Muscle of back (tissue), 11 donors: ENCODE data around the gene UBE2QL1. TPM values are rescaled to one million over a fixed set of nuclear protein-coding genes. Genes with fewer than 3 reads are reported as not detected.

Experiments
- DNase-seq, 3 donors: peaks; one replicate each; pipeline versions ENCODE4 v3.0.0 to v3.0.0-alpha.2; 2013
- polyA plus RNA-seq, 10 donors: library from polyadenylated mRNA; unstranded; fragments of 120-200 nt; gene quantifications; one replicate each; pipeline ENCODE4 v1.2.1, GENCODE V29; 2013; ENCODE audit not compliant: insufficient read length in 10 of 10

The UBE2QL1 gene
- polyA plus RNA-seq, 10 donors, result 1.3 to 3.3 (median 2.2) TPM

DNA sequence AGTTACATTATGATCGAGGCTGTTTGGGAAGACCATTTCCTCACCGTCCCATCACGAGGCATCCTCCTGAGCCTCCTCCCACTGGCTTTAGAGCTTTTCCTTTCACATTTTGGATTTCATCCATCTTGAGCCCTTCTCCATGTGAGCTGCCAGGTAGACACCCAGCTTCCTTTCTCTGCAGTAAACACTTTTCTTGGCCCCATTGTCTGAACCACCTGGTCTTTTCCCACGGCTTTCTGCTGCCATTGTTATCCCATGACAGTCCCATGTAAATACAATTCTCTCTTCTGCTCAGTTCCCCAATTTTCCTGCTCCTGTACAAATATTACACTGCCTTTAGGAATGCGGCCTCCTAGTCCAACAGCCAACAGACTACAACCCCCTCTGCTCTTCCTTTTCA lies 24.1 kb downstream of the UBE2QL1 start:
- DNase-seq, result no peak

DNA sequence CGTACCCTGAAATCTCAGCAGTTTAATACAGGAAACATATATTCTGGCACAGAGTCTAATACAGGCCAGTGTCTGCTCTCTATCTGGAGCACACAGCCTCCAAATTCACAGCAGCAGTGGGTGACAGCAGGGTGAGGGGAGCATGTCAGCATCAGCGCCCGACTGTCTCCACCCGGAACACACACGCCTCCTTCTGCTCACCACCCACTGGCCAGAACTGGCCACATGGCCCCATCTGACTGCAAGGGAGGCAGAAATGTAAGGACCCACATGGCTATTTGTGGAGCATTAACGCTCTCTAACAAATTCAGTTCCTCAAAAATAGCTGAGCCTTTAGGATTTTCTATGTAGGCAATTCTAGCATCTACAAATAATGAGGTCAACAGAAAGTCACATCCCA lies 24.6 kb downstream of the UBE2QL1 start:
- DNase-seq, result no peak

DNA sequence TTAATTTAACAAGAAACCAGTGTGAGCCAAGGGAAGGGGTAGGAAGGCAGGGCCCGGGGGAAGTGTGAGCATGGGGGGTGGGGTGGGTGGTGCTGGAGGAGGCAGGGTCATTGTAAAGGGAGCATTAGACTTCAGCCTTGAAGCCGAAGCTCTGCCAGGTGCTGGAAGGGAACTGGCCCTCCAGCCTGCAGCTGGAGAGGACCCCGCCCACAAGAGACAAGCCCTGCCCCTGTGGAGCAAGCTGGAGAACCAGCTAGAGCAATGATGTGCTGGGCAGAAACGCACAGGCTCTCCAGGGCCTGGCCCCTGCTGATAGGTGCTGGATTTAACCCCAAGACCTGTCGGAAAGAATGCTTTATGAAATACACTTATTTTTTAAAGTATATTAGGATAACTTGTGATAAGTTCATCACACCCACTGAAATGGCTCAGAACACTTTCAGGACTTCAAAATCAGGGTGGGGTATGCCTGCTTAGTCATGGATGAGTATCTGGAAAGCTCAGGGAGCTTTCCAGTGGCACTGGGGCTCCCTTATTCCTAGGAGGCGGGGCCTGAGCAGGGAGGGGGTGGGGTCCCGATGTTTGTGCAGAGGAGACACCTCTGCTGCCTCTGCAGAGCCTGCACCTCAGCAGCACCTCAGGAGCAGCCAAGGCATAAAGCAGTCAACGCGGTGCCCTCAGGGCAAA lies 27.1 kb downstream of the UBE2QL1 start:
- no peak for DNase-seq

DNA sequence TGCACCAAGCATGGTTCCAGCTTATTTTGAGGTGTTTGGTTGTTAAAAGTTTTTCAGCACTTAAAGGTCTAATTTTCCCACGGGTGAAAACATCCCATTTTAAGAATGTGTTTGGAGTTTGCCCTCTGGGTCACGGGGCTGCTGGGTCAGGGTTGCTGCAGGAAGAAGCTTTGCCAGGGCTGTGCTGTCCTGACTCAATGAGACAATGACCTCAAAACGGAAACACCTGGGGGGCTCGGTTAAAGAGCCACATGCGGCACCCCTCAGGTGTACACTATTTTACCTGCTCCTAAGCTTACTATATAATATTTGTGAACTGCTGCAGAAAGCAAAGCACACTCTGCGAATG lies 27.6 kb downstream of the UBE2QL1 start:
- DNase-seq, result no peak

DNA sequence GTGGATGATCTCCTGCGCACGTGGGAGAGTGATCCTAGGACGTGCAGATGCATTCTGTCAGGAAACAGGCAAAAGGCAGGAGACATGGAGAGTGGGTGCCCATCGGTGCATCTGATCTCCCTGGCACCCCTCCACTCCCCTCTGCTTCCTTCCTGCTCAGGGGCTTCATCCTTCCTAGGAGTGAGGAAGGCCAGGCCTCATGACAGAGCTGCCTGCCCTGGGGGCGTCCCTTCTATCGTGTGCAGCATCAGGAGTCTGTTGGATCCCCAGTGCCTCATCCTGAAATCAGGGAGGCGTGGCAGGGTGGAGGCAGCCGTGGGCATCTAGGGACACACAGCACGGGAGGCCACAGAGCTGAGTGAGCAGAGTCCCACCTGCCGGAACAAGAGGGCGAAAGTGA lies 30.1 kb downstream of the UBE2QL1 start:
- DNase-seq, result no peak

DNA sequence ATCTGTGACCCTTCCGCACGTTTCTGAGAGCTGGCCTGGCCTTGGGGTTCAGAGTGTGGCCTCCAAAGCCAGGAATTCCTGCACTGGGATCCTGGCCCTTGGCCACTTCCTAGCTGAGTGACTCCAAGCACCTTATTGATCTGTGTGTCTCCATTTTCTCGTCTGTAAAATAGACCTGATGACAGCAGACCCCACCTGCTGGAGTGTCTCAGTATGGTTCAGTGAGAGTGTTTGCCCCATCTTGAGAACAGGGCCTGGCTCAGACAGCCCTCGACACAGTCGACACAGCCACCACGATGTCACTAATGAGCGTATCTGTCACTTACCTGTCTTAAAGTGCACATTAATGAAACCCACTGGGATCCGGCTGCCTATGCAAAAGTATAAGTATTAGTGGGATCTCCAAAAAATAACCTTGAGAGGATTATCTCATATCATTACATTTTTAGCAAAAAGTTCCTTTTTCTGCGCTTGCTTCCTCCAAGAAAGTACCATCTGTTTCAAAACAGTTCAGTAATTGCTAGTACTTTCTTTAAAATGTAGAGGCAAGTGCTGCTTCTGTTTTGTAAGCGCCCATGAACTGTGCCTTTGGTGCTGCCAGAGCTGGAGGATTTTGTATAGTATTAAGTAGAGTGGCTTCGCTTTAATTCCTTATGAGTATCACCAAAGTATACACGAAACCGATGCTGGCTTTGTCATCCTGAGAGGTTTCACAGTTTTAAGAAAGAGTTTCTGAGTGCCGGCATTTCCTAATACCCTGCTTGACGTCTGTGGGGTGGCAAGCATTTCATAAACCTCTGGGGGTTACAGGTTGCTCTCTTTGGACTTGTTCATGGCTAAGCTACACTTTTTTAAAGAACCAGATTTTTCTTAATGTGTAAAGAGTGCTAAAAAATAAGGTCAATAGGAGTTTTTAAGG lies 31.7 kb downstream of the UBE2QL1 start:
- DNase-seq, result no peak

DNA sequence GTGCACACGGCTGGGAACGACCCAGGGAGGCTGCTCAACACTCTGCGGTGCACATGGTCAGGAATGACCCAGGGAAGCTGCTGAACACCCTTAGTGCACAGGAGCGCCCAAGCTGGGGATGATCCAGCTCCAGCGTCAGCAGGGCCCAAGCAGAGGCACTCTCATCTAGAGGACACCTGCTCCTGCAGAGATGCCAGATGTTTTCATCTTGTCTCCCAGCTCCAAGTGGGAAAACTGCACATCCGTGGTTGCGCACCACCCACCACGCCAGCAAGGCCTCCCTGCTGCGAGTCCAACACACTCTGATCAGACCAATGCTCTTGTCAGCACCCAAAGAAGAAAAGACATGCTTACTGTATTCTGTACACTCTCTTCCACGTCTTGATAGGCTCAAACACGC lies 34.1 kb downstream of the UBE2QL1 start:
- DNase-seq, result no peak

DNA sequence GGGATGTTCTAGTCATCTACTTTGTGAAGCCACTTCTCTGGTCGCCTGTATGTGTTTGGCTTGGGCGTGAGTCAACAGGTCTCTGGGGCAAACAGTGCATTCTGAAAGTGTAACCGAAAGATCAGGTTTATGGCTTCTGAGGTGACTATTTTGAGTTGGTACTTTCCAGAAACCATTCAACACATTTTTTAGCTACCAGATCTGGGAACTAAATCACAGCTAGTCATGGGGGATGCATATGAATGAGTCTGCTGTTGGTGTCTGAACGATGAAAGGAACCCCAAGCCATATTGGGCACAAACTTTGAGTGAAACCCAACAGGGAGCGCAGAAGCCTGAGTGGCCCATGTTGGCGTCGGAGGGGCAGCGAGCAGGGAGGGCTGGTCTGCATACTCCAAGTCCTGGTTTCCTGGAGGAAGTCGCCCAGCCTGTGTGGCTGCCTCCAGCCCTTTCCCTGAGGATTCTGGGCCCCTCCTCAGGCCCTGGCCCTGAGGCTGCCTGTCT lies 35.3 kb downstream of the UBE2QL1 start:
- no peak for DNase-seq

DNA sequence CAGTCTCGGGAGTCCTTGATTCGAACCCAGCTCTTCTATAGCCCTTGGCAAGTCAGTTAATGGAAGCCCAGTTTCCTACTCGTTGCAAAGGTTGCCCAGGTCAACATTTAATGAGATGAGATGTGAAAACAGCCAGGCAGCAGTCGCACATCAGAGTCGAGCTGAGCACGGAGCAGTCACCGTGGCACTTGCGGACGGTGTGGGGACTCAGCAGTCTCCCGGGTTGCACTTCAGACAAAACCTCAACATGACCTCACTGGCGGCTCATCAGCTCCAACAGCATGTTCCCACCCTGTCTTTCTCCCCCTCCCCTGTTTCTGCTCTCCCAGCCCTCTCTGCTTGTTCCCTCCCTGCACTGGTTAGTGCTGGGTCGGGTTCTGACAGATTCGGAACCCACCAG lies 35.8 kb downstream of the UBE2QL1 start:
- no peak for DNase-seq

DNA sequence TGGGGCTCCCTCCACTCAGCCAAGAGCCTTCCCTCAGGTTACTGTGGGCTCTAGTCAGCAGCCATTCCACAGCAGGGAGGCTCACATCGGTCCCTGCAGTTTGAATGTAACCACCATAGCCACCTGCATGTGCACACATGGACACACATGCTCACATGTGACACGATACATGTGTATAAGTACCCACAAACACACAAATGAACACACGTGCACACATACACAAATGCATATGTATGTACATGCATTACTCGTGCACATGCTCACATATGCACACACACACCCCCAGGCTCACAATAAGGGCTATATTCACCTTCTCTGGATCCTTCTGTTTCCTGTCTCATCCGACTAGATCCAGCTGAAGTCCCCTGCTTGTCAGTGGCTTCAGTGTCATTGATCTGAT lies 36.2 kb downstream of the UBE2QL1 start:
- no peak for DNase-seq

DNA sequence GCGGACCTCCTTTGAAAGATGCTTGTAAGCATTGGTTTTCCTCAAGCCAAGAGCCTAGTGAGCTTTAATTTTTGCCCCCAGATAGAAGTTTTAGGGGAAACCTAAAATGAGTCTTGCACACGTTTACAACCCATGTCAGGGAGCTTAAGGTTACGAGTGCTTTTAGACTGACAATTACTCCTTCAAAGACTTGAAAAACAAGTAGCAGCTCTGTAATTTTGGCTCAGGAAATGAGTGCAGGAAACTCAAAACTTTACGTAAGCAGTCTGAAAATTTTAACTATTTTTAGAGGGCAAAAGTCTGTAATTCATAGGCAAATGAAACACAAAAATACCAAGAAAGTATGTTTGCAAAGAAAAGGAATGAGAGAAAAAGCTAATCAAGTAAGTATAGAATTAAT lies 36.8 kb downstream of the UBE2QL1 start:
- DNase-seq, result no peak

DNA sequence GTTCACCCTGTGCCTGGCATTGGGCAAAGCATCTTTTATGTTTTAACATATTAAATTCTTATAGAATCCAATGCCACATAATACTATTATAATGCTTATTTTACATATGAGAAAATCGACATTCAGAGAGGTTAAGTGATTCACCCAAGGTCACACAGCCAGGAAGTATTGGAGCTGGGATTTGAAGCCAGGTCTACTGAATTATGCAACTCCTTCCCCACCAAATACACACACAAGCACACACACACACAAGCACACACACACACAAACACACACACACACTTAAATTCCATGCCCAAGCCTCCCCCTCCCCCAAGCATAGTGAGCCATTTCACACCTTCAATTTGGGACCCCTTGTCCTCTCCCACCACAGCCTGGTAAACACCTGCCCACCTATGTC lies 37.4 kb downstream of the UBE2QL1 start:
- DNase-seq, result no peak

DNA sequence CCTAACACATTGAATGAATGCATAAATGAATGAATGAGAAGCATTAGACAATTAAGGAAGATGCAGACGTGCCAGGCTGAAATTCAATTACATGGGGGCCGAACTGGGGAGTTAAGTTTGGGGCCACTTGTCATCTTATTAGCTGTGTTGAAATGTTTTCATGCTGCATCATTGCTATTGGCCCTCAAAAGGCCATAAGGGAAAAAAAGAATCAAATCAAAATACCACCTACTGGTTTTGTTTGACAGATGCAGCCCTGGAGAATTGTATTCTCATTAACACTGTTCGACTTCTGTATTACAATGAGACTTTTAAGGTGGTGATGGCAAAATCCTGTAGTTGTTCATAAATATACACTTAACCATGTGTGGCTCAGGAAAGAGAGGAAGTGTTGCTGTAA lies 38.4 kb downstream of the UBE2QL1 start:
- no peak for DNase-seq

DNA sequence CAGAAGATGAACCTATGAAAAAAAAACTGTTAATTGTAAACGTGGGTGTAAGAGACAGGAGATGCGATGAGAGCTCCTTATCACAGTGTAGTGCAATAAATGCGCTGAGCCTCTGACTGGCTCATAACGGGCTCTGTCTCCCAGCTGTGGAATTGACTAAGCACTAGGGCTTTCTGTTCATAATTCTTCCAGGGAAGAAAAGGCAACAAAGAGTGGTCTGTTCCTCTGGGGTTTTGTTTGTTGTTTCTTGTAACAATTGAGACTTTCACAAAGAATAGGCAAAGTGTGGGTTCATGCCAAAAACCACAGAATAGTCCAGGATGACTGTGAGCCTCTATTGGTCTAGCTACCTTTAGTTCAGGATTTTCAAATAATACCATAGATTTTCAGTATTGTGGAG lies 39.4 kb downstream of the UBE2QL1 start:
- no peak for DNase-seq

DNA sequence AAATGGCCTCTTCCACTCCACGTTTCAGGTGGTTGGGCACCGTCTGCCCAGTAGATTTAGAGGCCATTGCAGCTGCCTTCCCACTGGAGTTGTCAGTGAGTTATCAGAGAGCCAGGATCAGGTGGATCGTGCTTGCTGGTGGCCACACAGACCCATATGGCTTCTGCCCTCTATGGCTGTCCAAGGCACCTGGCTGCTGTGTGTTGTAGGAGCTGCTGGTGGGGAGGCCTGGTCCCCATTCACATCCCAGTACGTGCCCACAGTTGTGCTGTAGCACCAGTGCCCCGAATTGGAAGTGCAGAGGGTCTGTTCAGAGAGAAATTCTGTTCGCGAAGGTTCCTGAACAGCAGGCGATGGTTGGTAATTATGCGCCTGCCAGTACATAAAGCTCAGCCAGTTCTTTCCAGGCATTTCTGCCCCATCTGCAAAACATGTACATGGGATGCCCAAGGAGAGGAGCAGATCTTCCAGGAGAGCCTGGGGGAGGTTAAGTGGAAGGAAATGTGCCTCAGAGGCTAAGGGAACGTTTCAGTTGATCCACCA lies 41.1 kb downstream of the UBE2QL1 start:
- DNase-seq, result no peak

DNA sequence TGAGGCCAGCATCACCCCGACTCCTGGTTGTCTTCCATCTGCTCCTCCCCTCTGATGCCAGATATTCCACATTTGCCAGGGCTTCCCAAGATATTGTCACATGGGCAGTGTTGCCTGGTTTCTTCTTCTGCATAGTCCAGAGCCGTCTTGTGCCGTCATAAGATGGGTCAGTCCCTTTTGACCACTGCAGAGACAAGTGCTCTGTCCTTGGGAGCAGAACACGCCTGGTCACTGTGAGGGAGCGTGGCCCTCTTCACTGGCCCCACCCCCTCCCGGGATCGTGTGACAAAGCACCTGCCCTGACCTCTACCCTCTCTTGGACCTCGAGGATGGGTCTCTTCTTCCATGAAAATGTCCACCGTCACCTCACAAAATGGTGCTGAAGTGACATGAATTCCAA lies 41.6 kb downstream of the UBE2QL1 start:
- DNase-seq, result no peak

DNA sequence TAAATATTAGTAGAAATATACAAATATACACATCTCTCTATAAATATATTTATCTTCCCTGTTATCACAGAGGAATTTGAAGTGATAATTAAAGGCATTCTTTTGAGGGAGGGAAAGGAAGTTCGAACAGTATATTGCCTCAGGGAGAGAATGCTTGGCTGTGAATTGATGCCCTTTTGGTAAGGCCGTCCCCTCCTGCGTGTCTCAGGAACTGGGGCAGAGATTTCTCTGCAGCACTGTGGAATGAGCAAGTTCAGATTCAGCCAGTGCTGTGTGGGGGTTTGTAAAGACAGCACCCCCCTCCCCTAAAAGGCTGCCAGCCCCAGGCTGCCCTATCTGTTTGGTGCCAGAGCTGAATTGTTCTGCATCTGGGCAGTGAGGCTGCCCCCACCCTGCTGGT lies 42.0 kb downstream of the UBE2QL1 start:
- no peak for DNase-seq

DNA sequence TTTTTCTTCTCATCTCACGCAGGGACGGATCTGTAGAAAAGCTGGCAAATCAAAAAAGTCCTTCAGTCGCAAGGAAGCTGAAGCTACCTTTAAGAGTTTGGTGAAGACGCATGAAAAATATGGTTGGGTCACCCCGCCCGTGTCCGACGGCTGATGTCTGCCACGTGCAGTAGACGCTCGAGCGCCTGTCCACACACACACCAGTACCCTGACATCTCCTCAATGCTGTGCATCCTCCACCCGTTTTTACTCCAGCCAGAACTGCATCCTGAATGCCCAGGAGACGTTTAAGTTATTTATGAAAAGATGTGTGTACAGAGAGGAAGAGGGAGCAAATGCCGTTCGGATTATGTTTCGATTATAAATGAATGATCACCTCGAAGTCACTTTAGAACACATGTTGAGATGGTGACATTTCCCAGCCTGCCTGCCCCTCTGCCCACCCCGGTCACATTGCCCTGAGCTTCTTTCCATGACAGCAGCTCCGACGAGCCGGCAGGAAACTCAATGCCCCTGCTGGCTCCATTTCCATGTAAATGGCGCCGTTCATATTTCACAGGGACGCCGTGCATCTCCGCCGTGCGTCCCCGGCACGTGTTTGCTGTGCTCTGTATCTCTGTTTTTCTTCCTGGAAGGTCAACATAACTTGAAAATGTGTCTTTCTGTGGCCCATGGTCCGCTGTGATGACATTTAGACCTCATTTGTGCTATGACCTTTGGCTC lies 42.7 kb downstream of the UBE2QL1 start:
- no peak for DNase-seq

DNA sequence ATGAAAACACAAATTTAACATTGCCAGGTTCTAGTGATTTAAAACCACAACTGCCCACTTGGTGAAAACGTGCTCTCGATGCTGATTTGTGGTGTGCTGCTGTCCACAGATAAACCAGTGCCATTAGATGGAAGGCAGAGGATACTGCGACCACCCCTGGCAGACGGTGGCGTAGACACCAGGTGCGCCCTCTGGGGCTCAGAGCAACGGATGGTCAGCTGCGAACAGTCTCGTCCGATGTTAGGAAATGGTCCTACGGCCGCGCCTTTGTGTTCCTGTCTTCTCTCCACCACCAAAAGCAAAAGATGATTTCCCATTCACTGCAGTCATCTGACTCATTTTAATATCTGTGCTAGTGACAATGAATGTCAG lies 43.2 kb downstream of the UBE2QL1 start:
- DNase-seq, result no peak

DNA sequence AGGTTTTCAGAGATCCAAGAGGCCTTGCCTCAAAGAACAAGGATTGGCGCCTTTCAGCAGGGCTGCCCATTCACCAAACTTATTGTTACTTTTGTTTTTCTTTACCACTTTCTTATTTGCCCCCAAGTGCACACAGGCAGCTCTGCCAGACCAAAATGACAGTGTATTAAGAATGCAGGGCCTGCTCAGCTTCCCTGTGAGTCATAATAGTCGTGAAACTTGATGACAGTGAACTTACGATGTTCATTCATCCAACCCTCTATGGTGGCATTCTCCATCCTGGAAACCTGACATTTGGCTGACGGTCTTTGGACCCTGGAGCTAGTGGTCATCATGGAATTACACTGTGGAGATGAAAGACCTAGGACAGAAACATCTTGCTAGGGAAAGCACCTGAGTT lies 44.3 kb downstream of the UBE2QL1 start:
- DNase-seq, result no peak

DNA sequence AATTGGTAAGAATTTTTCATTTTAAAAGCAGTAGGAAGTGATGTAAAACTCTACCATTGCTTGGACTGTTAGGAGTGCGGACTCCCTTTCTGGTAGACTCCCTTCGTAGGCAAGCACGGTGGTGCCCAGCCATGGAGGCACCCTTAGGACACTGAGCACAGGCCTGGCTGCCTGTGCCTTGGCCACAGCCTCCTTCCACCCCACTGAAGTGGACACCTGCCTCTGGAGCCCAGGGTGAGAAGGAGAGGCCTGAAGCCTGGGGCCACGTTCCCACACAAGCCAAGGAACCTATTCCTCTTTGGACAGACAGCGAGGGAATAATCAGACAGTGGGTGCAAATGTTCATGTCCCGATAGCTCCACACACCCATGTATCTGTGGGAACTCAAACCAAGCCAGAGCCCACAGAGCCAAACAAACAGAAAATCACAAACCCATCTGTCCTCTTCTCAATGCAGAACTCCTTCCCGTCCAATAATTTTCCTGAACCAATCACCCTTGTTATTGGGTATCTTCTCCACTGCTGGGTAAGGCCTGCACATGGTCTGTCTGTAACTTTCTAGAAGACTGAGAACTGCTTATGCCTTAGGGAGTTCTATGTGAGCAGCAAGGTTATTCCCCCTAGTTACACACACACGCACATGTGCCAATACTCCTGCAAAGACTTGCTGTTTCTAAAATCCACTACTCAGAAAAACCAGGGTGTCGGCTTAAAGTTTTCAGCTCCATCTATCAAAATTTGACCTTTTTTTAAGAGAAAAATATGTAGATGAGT lies 45.2 kb downstream of the UBE2QL1 start:
- no peak for DNase-seq

DNA sequence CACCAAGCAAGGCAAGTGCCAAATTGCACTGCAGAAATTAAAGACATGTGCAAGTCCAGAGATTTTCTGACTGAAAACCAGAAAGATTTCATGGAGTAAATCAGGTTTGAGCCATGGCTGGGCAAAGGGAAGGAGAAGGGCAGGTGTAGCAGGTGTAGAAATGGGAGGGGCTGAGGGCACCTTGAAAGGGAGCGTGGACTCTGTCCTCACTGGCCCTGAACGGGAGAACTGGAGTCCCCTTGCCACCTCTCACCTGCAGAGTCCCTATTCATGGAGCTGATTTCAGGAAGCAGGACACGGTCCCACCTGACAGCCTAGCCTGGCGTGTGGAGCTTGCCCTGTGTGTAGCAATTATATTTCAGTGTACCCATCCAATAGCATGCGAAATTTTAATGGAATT lies 46.3 kb downstream of the UBE2QL1 start:
- DNase-seq, result no peak
